ENCODE measurements around the gene FBXW5.

FBXW5 gene

DNA sequence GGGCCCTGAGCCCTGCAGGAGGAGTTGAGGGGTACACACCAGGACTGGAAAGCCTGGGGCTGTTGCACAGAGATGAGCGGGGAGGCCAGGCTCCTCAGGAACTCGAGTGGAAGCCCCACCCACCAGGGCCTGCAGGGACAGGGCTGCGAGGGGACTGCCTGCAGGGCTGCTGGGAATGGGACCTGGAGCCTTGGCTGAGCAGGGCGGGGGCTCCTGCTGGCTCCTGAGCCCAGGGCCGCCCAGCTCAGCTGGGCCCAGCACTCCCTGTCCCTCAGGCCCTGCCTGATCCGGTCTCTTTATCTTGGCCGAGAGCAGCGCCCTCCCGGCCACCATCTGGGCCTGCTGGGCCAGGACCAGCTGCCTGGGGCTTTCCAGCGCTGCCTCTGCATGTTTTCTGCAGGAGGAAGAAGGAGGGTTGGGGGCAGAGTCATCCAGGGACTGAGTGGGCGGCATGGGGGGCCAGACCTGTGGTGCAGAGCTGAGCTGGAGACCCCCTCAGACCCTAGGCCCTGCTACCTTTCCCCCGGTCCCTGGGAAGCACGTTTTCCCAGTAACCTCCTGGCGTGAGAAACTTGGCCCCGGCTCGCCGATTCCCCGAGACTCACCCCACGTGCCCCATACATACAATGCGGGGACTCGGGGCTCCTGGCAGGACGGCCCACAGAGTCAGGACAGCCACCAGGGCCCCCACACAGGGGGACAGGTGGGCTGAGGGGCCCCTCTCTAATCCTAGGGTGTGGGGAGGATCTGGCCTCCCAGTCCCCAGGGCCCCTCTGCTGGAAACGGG is 16.9 kb upstream of the FBXW5 start:
- no peak for DNase-seq (ENCODE audit: low read depth)

DNA sequence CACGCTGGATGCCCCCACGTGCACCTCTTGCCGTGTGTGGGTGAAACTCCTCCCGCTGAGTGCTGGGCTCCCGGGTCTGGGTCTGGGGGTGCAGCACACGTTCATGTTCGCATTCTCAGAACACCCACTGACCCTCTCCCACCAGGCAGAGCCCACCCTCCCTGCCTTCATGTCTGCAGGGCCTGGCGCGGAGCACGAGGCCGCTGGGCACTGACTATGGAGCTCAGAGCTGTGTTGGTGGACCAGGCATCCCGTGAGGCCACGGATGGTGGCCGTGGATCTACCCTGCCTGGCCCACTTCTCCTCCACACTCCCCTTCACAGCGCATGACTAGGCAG is 16.4 kb upstream of the FBXW5 start:
- DNase-seq (ENCODE audit: low read depth): no peak

DNA sequence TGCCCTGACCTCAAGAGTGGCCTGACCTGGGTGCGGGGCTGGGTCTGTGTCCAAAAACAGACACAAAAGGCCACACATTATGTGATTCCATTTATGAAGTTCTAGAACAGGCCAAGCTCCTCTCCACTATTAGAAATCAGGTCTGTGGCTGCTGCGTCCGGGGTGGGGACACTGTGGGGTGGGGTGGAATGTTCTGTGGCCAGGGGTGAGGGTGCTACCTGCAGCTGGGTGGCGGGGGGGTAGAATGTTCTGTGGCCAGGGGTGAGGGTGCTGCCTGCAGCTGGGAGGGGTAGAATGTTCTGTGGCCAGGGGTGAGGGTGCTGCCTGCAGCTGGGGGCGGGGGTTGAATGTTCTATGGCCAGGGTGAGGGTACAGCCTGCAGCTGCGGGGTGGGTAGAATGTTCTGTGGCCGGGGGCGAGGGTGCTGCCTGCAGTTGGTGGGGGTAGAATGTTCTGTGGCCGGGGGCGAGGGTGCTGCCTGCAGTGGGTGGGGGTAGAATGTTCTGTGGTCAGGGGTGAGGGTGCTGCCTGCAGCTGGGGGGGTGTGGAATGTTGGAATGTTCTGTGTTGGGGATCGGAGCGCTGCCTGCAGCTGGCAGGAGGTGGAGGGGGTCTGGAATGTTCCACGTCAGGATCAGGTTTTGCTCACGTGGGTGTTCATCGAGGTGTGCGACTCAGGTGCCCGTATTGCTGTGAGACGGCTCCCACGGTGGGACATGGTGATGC is 15.8 kb upstream of the FBXW5 start:
- no peak for DNase-seq (ENCODE audit: low read depth)

DNA sequence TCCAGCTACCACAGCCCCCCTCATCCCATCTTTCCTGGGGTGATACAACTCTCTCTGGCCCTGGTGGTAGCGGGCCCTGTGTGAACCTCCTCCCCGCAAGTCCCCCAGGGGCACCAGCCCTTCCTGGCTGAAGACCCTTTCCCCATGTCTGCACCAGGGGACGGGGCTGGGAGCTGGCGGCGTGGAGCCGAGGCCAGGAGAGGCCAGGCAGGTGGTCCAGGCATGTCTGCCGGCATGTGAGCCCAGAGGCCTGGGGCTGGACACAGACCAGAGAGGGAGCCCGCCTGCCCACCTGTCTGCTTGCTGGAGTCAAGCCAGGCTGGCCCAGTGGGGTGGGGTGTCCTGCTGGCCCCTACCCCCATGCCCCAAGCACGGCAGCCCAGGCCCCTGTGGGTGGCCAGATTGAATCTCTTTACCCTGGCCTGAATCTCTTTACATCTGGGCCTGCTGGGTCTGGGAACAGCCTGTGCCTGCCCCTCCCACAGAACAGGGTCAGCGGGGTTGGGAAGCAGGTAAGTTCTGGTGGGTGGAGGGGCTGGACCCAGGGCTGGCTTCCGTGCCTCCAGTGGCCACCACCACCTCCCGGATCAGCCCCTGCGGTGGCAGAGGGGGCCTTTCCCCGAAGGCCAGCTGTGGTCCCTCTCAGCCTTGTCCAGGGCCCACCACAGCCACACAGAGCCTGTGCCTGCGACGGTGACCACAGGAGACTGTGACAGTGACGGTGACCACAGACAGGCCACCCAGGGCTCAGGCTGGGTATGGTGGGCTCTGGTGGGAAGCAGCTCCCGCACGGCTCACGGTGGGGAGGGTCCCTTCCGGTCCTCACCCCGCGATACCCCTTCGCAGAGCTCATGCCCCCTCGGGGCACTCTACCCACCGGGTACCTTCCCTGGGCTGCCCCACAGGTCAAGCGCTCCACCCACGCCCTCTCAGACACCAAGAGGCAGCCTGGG is 14.6 kb upstream of the FBXW5 start:
- no peak for DNase-seq (ENCODE audit: low read depth)

DNA sequence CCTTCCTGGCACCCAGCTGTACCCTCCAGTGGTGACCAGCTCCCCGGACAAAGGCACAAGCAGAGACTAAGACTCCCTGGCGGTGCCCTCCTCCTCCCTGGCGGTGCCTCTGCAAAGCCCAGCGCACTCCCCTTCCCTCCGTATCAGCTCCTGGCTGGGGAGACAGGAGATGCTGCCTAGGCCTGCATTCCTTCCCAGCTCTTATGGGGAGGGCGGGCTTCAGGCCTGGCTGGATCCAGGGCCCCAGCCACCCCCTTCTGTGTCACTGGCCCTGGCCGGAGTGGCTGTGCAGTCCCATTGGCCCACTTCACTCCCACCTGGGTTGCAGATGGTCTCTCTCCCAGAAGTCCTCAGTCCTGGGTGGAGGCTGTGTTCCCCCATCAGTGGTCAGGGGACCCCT is 13.9 kb upstream of the FBXW5 start:
- no peak for DNase-seq (ENCODE audit: low read depth)

DNA sequence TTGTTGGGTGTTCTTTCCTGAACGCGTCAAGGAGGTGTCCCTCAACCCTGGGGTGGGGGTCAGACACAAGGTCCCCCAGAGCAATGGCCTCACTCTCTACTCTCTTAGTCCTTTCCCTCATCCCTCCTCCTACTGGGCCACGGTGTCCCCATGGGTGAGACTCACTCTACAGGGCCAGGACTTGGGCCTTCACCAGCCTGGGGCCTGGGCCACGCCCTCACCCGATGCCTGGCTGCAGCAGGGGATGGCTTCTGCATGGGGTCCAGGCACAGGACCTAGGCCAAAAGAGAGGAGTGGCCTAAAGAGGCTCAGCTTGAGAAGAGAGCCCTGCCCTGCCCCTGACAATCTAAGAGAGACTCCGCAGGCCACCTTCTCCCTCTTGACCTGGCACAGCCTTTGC is 13.4 kb upstream of the FBXW5 start:
- DNase-seq (ENCODE audit: low read depth): no peak

DNA sequence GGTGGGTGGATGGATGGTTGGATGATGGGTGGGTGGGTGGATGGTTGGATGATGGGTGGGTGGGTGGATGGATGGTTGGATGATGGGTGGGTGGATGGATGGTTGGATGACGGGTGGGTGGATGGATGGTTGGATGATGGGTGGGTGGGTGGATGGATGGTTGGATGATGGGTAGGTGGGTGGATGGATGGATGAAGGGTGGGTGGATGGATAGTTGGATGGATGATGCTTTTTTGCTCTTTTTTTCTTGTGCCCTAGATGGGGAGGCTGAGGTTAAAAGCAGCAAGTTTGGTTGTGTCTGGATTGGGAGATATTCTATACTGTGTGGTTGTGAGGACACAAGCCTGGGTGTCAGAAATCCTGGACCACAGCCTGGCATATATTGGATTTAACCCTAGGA is 12.9 kb upstream of the FBXW5 start:
- DNase-seq (ENCODE audit: low read depth): no peak

DNA sequence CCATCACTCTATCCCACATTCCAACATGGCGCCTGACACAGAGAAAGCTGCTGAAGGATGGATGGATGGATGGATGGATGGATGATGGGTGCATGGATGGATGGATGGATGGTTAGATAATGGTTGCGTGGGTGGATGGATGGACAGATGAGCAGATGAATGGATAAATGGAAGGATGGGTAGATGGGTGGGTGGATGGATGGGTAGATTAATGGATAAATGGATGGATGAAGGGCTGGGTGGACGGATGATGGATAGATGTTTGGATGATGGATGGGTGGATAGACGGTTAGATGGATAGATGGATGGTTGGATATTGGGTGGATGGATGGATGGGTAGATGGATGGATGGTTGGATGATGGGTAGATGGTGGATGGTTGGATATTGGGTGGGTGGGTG is 12.1 kb upstream of the FBXW5 start:
- no peak for DNase-seq (ENCODE audit: low read depth)

DNA sequence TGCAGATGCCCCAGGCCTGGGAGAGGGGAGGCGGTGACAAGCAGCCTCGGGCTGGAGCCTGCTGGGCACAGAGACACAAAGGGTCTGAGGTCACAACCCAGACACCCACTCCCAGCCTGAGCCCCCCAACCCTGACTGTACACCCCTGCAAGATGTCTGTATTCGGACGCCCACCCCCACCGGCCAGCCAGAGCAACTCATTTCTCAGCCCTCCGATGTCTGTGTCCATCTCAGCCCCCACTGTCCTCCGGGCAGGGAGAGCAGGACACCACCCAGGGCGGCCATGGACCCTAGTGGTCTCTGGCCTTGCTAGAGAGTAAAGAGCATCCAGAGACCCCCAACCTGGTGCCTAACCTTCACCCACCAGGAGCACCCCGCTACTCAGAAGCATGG is 11.4 kb upstream of the FBXW5 start:
- DNase-seq (ENCODE audit: low read depth): no peak

DNA sequence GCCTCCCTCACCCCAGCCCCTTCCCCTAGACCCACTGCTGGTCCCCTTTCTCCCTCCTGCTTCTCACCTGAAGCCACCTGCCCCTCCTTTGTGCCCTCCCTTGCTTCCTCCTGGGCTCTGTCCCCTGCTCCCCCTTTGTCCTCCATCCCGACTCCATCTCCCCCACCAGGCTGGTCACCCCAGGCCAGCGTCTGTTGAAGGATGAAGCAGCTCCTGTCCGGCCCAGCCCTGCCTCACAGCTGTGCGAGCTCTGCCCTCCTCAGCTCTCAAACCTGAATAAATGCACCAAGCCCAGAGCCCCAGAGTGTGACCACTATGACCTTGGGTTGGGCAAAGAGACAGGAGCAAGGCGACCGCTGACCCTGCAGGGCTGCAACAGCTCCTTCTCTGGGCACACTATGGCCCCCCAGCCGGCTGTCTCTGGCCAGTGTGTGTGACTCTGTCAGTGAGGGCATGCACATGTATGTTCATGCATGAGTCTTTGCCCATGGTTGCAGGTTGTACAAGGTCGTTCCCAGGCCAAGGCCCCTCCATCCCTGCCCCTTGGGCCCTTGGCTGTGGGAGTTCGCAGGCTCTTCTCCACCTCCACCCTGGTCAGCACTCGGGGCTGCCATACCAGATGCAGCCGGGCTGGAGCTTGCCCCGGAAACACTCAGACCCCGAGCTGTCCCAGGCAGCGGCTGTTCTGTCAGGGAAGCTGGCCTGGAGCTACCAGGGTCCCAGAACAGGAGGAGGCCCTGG is 10.8 kb upstream of the FBXW5 start:
- no peak for DNase-seq (ENCODE audit: low read depth)

DNA sequence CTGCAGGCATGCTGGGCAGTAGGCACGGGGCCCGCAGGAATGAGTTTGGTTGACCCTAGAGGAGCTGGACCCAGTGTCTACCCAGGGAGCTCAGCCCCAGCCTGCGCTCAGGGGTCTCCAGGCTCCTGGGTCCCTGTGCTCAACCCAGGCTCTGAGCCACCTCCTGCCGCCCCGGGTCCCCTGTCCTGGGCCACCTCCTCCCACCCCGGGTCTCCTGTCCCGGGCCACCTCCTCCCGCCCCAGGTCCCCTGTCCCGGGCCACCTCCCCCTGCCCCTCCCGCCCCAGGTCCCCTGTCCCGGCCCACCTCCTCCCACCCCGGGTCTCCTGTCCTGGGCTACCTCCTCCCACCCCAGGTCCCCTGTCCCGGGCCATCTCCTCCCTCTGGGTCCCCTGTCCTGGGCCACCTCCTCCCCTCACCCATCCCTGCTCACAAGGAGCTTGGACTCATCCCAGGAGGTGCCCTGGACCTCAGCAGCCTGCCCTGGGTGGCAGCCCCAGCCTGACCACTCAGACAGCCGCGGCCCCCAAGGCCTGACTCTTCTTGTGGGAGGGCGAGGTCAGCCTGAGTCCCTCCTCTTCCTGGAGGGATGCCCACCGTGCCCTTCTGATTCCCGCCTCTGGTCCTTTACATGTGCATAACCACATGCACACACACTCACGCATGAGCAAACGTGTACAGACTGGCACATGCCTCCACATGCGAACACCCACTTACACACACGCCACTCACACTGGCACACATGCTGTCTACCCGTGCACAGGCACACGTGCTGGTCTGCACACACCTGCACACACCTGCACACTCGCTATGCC is 9.9 kb upstream of the FBXW5 start:
- no peak for DNase-seq (ENCODE audit: low read depth)

DNA sequence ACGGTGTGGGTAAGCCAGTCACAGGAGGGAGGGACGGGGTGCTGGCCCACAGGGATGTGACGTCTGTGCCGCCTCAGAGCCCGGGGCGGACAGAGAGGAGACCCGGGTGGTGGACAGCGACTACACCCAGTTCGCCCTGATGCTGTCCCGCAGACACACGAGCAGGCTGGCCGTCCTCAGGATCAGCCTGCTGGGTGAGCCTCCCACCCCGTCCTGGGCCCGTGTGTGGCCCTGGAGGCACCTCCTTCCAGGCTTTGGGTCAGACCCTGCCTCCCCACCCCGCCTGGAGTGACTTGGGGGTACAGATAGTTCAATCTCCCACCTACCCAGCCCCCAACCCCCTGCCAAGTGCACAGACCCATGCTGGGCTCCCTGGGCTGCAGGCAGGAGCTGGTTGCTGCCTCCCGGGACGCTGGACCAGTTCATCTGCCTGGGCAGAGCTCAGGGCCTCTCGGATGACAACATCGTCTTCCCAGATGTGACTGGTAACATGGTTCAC is 9.3 kb upstream of the FBXW5 start:
- DNase-seq (ENCODE audit: low read depth): no peak

DNA sequence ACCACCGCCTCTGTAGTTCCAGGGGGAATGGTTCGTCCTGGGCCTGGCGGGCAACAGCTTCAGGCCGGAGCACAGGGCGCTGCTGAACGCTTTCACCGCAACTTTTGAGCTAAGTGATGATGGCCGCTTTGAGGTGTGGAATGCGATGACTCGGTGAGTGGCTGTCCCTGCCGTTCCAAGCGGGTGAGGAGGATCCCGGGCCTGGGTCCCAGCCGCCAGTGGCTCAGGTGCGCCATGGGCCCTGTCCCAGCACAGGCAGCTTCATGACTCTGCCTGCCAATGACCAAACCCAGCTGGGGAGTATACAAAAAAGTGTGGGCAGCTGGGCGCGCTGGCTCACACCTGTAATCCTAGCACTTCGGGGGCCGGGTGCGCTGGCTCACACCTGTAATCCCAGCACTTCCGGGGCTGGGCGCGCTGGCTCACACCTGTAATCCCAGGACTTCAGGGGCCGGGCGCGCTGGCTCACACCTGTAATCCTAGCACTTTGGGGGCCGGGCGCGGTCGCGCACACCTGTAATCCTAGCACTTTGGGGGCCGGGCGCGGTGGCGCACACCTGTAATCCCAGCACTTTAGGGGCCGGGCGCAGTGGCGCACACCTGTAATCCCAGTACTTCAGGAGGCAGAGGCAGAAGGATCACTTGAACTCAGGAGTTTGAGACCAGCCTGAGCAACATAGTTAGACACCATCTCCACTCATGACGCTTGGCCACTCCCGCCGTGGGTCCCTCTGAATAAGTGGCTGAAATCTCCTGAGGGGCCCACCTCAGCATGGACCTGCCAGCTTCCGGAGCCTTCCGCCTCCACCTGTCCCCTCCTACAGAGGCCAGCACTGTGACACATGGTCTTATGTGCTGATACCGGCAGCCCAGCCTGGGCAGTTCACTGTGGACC is 8.6 kb upstream of the FBXW5 start:
- no peak for DNase-seq (ENCODE audit: low read depth)

DNA sequence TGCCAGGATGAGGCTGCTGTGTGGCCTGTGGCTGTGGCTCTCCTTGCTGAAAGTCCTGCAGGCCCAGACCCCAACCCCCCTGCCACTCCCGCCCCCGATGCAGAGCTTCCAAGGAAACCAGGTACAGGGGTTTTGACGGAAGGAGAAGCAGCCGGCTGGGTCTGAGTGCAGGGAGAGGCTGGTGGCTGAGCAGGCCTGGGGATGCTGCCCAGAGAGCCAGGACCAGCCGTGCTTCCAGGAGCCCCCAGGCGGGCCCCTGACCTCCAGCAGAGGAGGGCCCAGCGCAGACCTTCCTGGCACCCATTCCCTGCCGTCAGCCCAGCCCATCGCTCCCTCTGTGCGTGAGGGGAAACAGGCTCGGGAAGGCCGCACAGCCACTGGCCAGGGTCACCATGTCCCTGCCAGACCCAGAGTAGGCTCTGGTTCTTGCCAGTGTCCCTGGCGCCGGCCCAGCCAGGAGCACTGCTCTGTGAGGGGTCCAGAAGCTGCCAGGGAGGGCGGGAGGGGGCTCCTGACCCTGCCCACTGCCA is 7.8 kb upstream of the FBXW5 start:
- DNase-seq (ENCODE audit: low read depth): no peak

DNA sequence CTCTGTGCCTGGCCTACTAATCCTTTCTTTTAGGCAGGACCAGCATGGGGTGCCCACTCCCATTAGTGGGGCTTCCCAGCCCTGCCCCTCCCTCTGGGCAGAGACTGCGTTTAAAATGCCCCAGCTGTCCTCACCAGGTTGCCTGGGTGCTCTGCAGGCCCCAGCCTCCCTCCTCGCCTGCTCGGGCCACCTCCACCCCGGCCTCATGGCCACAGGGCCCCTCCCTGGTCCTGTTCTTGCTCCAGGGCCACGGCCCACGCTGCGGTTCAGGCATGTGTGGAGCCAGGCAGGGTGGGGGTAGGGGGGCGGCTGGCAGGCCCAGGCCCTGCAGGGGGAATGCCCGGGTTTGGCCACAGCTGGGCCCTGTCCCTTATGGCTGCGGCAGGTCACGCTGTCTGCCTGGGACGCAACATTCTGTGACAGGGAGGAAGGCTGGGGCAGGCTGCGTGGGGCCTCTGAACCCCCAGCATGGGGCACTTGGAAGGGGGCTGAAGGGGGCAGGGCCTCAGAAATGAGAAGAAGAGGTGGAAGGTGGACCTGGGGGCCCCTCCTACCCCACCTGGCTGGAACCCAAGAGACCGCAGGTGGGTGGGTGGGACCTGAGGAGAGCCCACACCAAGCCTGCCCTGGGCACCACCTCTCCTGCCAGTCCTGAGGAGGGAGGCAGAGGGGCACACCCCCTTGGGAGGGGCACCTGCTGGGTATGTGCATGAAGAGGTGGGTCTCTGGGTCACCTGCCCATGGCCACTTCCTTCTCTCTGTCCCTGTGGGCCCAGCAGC is 7.2 kb upstream of the FBXW5 start, which contains the start of gene LCN12:
Gene LCN12, plus strand, starts transcription at position 733 of the 780 bp plus-strand sequence. CDS start 55 bp downstream, outside the sequence.
- no peak for DNase-seq (ENCODE audit: low read depth)

DNA sequence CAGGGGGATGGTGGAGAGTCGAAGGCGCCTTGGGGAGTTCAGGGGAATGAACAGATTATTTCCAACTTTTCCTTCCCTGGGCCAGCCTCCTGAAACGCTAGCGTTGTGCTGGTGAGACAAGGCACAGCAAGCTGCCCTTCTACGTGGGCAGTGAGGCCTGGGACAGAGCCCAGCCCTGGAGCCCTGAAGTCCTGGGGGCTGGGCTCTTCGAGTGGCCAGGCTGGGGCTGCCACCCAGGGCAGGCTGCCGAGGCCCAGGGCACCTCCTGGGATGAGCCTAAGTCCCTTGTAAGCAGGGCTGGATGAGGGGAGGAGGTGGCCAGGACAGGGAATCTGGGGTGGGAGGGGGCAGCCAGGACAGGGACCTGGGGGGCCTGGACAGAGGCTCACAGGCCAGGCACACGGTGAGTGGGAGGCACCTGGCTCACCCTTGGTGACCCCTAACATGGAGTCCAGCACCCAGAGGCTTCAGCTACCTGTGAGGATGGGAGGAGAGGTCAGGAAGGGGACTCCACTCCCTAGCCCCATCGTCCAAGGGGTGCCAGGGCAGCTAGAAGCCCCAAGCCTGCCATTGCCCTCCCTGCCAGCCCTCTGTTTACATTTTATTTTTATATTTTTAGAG is 6.2 kb upstream of the FBXW5 start:
- no peak for DNase-seq (ENCODE audit: low read depth)

DNA sequence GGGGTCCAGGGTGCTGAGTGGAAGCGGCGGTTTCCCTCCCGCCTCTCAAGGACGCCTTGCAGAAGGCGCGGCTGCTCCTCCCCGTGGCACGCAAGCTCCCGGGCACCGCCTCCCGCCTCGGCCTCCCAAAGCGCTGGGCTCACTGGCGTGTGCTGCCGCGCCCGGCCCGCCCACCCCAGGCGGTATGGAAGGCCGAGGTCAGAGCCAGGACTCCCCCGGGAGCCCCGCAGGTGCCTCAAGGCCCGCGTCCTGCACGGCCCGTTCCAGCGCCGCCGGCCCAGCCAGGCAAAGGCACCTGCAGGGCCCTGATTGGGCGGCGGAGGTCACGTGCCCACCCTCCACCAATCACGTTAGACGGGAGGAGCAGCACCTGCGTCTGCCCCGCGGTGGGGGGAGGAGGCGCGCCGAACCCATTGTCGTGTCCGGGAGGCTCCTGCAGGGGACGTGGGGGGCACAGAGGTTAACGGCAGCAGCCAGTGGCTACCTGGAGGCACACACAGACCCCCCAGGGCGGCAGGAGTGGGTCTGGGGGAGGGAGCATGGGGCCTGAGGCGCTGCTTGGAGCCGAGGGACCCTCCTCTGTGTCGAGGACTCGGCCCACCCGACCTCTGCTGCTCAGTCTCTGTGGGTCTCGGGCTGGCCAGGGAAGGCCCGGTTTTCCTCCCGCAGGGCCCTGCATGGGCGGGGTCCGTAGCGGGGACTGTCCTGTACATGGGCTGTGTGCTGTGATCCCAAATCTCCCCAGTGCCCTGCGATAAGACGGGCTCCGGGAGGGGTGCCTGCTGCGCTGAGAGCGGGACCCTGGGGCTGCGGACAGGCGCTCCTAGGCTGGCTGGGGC is 5.5 kb upstream of the FBXW5 start:
- peak; percentile 54 for DNase-seq (ENCODE audit: low read depth)
